Ureter (tissue), 1 donor: ENCODE data around the gene MEX3D. TPM values are rescaled to one million over a fixed set of nuclear protein-coding genes. Genes with fewer than 3 reads are reported as not detected.
"Not testable (repeated sequence)": the region's sequence is repeated elsewhere in the genome, so short reads cannot be mapped to it uniquely, and the experiment has no call there.

Source experiments
- DNase-seq: peaks from one replicate; pipeline ENCODE4 v3.0.0-alpha.2; 2020; ENCODE audit warnings: low spot score
- total RNA-seq: library from RNA; stranded (reverse); gene quantifications from one replicate; pipeline ENCODE4 v1.2.4, GENCODE V29; 2023
- donor health status: DM: yes; HTN: yes; CAD: no.

The MEX3D gene
- total RNA-seq, 1 donor from 2014 or later, result 21.7 TPM

GRCh38 chr19:1519802-1520201 lies 48.3 kb downstream of the MEX3D start:
- not testable (repeated sequence) for DNase-seq

GRCh38 chr19:1518471-1518870 lies 49.7 kb downstream of the MEX3D start:
- no peak for DNase-seq

- DNase-seq, result no peak
Measured at GRCh38 chr19:1516395-1516753, 51.8 kb downstream of the MEX3D start.

- no peak for DNase-seq
Measured at GRCh38 chr19:1514986-1515721, 53.0 kb downstream of the MEX3D start.

GRCh38 chr19:1514295-1514661 lies 53.8 kb downstream of the MEX3D start:
- DNase-seq, result no peak

- no peak for DNase-seq
Measured at GRCh38 chr19:1513499-1514294, 54.4 kb downstream of the MEX3D start.

GRCh38 chr19:1512671-1513498 lies 55.2 kb downstream of the MEX3D start, which contains the start of gene ADAMTSL5:
Gene ADAMTSL5 (minus strand): TSS chr19:1513019. CDS start chr19:1510943, 2,076 bp downstream.
- no peak for DNase-seq

GRCh38 chr19:1511318-1512317 lies 56.5 kb downstream of the MEX3D start:
- no peak for DNase-seq

GRCh38 chr19:1510807-1511206 lies 57.3 kb downstream of the MEX3D start:
- DNase-seq, result no peak

GRCh38 chr19:1510442-1510806 lies 57.7 kb downstream of the MEX3D start:
- DNase-seq, result no peak

GRCh38 chr19:1509602-1510441 lies 58.3 kb downstream of the MEX3D start:
- no peak for DNase-seq

- no peak for DNase-seq
Measured at GRCh38 chr19:1508507-1508856, 59.6 kb downstream of the MEX3D start.

- DNase-seq, result peak; percentile 96
Measured at GRCh38 chr19:1507763-1508506, 60.2 kb downstream of the MEX3D start.

GRCh38 chr19:1507192-1507660 lies 60.9 kb downstream of the MEX3D start:
- DNase-seq, result no peak

- no peak for DNase-seq
Measured at GRCh38 chr19:1505991-1506881, 61.9 kb downstream of the MEX3D start.

GRCh38 chr19:1505012-1505411 lies 63.1 kb downstream of the MEX3D start:
- DNase-seq, result no peak
